ENCODE measurements around the gene PER2.

PER2 gene

GRCh38 chr2:238225121-238225520 lies 63.3 kb downstream of the PER2 start:
- DNase-seq = no peak

GRCh38 chr2:238224356-238225035 lies 63.9 kb downstream of the PER2 start:
- no peak for DNase-seq

- DNase-seq = no peak
These were observed 67.4 kb downstream of the PER2 start for GRCh38 chr2:238220892-238221521.

GRCh38 chr2:238220274-238220891 lies 68.0 kb downstream of the PER2 start:
- DNase-seq = no peak

GRCh38 chr2:238216651-238217184 lies 71.7 kb downstream of the PER2 start:
- no peak for DNase-seq

- no peak for DNase-seq
These were observed 81.4 kb downstream of the PER2 start for GRCh38 chr2:238207006-238207405.

- no peak for DNase-seq
These were observed 84.3 kb downstream of the PER2 start for GRCh38 chr2:238203973-238204683.

- DNase-seq = peak; percentile 66
These were observed 85.1 kb downstream of the PER2 start, which contains the start of gene ILKAP for GRCh38 chr2:238203094-238203972. Gene ILKAP (minus strand): TSS chr2:238203695. CDS start chr2:238203553, 142 bp downstream.

GRCh38 chr2:238202326-238203093 lies 85.9 kb downstream of the PER2 start:
- DNase-seq = no peak
